Coronary artery (tissue), 2 donors: ENCODE data around the gene GAL3ST1.
"Not testable (repeated sequence)": the region's sequence is repeated elsewhere in the genome, so short reads cannot be mapped to it uniquely, and the experiment has no call there.

ENCODE experiments used
- DNase-seq: peaks from one replicate; pipeline ENCODE4 v3.0.0-alpha.2; 2017; ENCODE audit warnings: low spot score
- H3K27ac ChIP-seq, 2 donors: fragments of 200-600 bp; sonication (generic); one replicate each; pipeline ENCODE4 v1.5.1; 2016 to 2019
- H3K4me3 ChIP-seq: fragments of 200-600 bp; sonication (generic); 2 replicates; pipeline ENCODE4 v1.5.1; 2016; ENCODE audit warnings: mild to moderate bottlenecking, moderate library complexity
- CTCF ChIP-seq: fragments of 200-600 bp; sonication (generic); IDR thresholded peaks from one replicate; pipeline ENCODE4 v1.5.1; 2019; ENCODE audit warnings: antibody characterized with exemption

The GAL3ST1 gene

GRCh38 chr22:30557243-30557642 lies 17.2 kb downstream of the GAL3ST1 start:
- no peak overlapping the region for H3K4me3 ChIP-seq
- H3K27ac ChIP-seq, result no peak overlapping the region
- TF ChIP-seq CTCF, result no peak
- DNase-seq, result no peak

- no peak overlapping the region for H3K4me3 ChIP-seq
- H3K27ac ChIP-seq, result no peak overlapping the region
- DNase-seq, result no peak
- no peak for TF ChIP-seq CTCF
These were observed 18.1 kb downstream of the GAL3ST1 start for GRCh38 chr22:30556388-30556787.

GRCh38 chr22:30555282-30556210 lies 18.9 kb downstream of the GAL3ST1 start:
- TF ChIP-seq CTCF, result no peak
- Histone ChIP-seq H3K27ac (no peak overlapping the region), H3K4me3 (no peak overlapping the region)
- DNase-seq, result no peak

- DNase-seq, result no peak
- H3K27ac ChIP-seq, result no peak overlapping the region
- H3K4me3 ChIP-seq, result no peak overlapping the region
- TF ChIP-seq CTCF, result no peak
These were observed 20.5 kb downstream of the GAL3ST1 start for GRCh38 chr22:30553971-30554370.

GRCh38 chr22:30552719-30553118 lies 21.7 kb downstream of the GAL3ST1 start:
- no peak for DNase-seq
- Histone ChIP-seq H3K4me3 (no peak overlapping the region), H3K27ac (no peak overlapping the region)
- no peak for TF ChIP-seq CTCF

- not testable (repeated sequence) for H3K27ac ChIP-seq, H3K4me3 ChIP-seq, DNase-seq
These were observed 22.7 kb downstream of the GAL3ST1 start for GRCh38 chr22:30551813-30552212.

GRCh38 chr22:30547188-30547587 lies 27.3 kb downstream of the GAL3ST1 start:
- no peak for DNase-seq
- Histone ChIP-seq H3K27ac (no peak overlapping the region), H3K4me3 (no peak overlapping the region)
- no peak for TF ChIP-seq CTCF
